ENCODE data around the gene KRTAP5-7. TPM values are rescaled to one million over a fixed set of nuclear protein-coding genes. Genes with fewer than 3 reads are reported as not detected.
A peak's percentile ranks its signal among the peaks of the same experiment; 100 is the strongest.

The KRTAP5-7 gene
- total and polyA plus RNA-seq, 2 of the 13 experiments (the other 11 are each of a cell fraction or from before 2014, with no cell fraction given): 0.54 TPM; not detected in 1

DNA sequence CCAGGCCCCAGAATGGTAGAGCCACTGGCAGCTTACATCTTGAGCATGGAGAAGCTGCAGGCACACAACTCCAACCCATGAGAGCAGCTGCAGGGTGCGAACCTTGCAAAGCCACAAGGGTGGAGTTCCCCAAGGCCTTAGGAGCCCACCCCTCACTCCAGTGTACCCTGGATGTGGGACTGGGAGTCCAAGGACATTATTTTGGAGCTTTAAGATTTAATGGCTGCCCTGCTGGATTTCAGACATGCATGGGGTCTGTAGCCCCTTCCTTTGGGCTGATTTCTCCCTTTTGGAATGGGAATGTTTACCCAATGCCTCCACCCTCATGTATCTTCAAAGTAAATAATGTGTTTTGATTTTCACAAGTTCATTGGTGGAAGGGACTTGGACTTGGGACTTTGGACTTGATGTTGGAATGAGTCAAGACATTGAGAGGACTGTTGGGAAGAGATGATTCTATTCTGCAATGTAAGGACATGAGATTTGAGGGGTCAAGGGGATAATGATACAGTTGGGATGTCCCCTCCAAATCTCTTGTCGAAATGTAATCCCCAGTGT lies 1.1 kb upstream of the KRTAP5-7 start (continued):
- TF ChIP-seq, protein P1, sequence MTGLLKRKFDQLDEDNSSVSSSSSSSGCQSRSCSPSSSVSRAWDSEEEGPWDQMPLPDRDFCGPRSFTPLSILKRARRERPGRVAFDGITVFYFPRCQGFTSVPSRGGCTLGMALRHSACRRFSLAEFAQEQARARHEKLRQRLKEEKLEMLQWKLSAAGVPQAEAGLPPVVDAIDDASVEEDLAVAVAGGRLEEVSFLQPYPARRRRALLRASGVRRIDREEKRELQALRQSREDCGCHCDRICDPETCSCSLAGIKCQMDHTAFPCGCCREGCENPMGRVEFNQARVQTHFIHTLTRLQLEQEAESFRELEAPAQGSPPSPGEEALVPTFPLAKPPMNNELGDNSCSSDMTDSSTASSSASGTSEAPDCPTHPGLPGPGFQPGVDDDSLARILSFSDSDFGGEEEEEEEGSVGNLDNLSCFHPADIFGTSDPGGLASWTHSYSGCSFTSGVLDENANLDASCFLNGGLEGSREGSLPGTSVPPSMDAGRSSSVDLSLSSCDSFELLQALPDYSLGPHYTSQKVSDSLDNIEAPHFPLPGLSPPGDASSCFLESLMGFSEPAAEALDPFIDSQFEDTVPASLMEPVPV (CRISPR knock-in tag; IDR thresholded peaks at IDR 0.05): no peak
- TF ChIP-seq ZNF782 (CRISPR knock-in tag; IDR thresholded peaks at IDR 0.05; ENCODE audit: borderline replicate concordance): no peak
- no peak for TF ChIP-seq POGZ (CRISPR knock-in tag; IDR thresholded peaks at IDR 0.05)
- TF ChIP-seq TOE1 (CRISPR knock-in tag; IDR thresholded peaks at IDR 0.05): no peak
- TF ChIP-seq, protein P2, sequence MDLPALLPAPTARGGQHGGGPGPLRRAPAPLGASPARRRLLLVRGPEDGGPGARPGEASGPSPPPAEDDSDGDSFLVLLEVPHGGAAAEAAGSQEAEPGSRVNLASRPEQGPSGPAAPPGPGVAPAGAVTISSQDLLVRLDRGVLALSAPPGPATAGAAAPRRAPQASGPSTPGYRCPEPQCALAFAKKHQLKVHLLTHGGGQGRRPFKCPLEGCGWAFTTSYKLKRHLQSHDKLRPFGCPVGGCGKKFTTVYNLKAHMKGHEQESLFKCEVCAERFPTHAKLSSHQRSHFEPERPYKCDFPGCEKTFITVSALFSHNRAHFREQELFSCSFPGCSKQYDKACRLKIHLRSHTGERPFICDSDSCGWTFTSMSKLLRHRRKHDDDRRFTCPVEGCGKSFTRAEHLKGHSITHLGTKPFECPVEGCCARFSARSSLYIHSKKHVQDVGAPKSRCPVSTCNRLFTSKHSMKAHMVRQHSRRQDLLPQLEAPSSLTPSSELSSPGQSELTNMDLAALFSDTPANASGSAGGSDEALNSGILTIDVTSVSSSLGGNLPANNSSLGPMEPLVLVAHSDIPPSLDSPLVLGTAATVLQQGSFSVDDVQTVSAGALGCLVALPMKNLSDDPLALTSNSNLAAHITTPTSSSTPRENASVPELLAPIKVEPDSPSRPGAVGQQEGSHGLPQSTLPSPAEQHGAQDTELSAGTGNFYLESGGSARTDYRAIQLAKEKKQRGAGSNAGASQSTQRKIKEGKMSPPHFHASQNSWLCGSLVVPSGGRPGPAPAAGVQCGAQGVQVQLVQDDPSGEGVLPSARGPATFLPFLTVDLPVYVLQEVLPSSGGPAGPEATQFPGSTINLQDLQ (CRISPR knock-in tag; IDR thresholded peaks at IDR 0.05): no peak
- TF ChIP-seq AHR (CRISPR knock-in tag; IDR thresholded peaks at IDR 0.05): no peak
- TF ChIP-seq PAWR (CRISPR knock-in tag; IDR thresholded peaks at IDR 0.05; ENCODE audit: borderline replicate concordance): no peak
- TF ChIP-seq, protein P3, sequence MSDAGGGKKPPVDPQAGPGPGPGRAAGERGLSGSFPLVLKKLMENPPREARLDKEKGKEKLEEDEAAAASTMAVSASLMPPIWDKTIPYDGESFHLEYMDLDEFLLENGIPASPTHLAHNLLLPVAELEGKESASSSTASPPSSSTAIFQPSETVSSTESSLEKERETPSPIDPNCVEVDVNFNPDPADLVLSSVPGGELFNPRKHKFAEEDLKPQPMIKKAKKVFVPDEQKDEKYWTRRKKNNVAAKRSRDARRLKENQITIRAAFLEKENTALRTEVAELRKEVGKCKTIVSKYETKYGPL (CRISPR knock-in tag; IDR thresholded peaks at IDR 0.05): no peak
- TF ChIP-seq ZNF382 (CRISPR knock-in tag; IDR thresholded peaks at IDR 0.05; ENCODE audit: borderline replicate concordance): no peak
- no peak for TF ChIP-seq SRY (CRISPR knock-in tag; IDR thresholded peaks at IDR 0.05)
- TF ChIP-seq ZMAT3 (CRISPR knock-in tag; conservative IDR thresholded peaks at IDR 0.05): no peak
- TF ChIP-seq, protein P4, sequence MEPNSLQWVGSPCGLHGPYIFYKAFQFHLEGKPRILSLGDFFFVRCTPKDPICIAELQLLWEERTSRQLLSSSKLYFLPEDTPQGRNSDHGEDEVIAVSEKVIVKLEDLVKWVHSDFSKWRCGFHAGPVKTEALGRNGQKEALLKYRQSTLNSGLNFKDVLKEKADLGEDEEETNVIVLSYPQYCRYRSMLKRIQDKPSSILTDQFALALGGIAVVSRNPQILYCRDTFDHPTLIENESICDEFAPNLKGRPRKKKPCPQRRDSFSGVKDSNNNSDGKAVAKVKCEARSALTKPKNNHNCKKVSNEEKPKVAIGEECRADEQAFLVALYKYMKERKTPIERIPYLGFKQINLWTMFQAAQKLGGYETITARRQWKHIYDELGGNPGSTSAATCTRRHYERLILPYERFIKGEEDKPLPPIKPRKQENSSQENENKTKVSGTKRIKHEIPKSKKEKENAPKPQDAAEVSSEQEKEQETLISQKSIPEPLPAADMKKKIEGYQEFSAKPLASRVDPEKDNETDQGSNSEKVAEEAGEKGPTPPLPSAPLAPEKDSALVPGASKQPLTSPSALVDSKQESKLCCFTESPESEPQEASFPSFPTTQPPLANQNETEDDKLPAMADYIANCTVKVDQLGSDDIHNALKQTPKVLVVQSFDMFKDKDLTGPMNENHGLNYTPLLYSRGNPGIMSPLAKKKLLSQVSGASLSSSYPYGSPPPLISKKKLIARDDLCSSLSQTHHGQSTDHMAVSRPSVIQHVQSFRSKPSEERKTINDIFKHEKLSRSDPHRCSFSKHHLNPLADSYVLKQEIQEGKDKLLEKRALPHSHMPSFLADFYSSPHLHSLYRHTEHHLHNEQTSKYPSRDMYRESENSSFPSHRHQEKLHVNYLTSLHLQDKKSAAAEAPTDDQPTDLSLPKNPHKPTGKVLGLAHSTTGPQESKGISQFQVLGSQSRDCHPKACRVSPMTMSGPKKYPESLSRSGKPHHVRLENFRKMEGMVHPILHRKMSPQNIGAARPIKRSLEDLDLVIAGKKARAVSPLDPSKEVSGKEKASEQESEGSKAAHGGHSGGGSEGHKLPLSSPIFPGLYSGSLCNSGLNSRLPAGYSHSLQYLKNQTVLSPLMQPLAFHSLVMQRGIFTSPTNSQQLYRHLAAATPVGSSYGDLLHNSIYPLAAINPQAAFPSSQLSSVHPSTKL (CRISPR knock-in tag; IDR thresholded peaks at IDR 0.05): peak; percentile 85
- no peak for TF ChIP-seq CHCHD3 (CRISPR knock-in tag; IDR thresholded peaks at IDR 0.05)
- TF ChIP-seq DMAP1 (CRISPR knock-in tag; IDR thresholded peaks at IDR 0.05): no peak
- TF ChIP-seq, protein P5, sequence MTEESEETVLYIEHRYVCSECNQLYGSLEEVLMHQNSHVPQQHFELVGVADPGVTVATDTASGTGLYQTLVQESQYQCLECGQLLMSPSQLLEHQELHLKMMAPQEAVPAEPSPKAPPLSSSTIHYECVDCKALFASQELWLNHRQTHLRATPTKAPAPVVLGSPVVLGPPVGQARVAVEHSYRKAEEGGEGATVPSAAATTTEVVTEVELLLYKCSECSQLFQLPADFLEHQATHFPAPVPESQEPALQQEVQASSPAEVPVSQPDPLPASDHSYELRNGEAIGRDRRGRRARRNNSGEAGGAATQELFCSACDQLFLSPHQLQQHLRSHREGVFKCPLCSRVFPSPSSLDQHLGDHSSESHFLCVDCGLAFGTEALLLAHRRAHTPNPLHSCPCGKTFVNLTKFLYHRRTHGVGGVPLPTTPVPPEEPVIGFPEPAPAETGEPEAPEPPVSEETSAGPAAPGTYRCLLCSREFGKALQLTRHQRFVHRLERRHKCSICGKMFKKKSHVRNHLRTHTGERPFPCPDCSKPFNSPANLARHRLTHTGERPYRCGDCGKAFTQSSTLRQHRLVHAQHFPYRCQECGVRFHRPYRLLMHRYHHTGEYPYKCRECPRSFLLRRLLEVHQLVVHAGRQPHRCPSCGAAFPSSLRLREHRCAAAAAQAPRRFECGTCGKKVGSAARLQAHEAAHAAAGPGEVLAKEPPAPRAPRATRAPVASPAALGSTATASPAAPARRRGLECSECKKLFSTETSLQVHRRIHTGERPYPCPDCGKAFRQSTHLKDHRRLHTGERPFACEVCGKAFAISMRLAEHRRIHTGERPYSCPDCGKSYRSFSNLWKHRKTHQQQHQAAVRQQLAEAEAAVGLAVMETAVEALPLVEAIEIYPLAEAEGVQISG (CRISPR knock-in tag; IDR thresholded peaks at IDR 0.05): no peak
